HG03432 (cell line): Measurements from ENCODE around the gene TAX1BP1.
A peak's percentile ranks its signal among the peaks of the same experiment; 100 is the strongest.

Source experiments
- ATAC-seq: cut with Tn5 transposase; IDR thresholded peaks from one replicate; pipeline ENCODE4 v1.9.1; 2021; ENCODE audit warnings: mild to moderate bottlenecking, moderate library complexity; ENCODE audit not compliant: unreplicated experiment

TAX1BP1 gene

GRCh38 chr7:27777662-27778061 lies 37.7 kb downstream of the TAX1BP1 start:
- no peak for ATAC-seq

- ATAC-seq: no peak
Observed at GRCh38 chr7:27779873-27780272, 39.9 kb downstream of the TAX1BP1 start.

DNA sequence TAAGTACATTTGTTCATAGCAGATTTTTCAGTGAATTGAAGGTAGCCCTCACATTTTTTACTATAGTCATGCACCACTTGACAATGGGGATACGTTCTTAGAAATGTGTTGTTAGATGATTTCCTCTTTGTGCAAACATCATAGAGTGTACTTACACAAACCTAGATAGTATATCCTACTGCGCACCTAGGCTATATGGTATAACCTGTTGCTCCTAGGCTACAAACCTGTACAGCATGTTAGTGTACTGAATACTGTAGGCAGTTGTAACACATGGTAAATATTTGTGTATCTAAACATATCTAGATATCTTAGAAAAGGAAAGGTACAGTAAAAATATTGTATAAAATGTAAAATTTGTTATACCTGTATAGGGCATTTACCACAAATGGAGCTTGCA lies 41.2 kb downstream of the TAX1BP1 start:
- no peak for ATAC-seq

- no peak for ATAC-seq
Observed at GRCh38 chr7:27782849-27783248, 42.9 kb downstream of the TAX1BP1 start.

DNA sequence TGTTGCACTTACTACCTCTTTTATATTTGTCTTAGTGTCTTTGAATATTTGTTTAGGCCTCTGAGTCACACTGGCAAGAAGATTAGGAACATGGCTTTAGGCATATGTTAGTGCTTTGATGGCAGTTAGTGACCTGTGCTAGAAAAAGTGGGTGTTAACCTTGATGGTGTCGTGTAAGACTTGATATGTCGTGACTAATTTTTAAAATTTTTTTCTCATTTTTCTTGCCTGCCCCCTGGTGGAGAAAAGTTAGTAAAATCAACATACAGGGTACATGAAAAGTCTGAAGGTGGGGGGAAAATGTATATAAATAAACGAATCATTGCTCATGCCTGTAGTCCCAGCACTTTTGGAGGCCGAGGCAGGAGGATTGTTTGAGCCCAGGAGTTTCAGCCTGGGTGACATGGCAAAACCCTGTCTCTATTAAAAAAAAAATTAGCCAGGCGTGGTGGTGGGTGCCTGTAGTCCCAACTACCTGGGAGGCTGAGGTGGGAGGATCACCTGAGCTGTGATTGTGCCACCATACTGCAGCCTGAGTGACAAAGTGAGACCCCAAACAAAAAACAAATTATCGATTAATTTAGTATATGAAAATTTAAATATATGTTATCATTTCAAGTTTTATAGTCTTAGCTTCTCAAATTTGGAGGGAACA lies 44.6 kb downstream of the TAX1BP1 start:
- peak; percentile 43 for ATAC-seq

GRCh38 chr7:27788437-27788836 lies 48.5 kb downstream of the TAX1BP1 start:
- no peak for ATAC-seq

DNA sequence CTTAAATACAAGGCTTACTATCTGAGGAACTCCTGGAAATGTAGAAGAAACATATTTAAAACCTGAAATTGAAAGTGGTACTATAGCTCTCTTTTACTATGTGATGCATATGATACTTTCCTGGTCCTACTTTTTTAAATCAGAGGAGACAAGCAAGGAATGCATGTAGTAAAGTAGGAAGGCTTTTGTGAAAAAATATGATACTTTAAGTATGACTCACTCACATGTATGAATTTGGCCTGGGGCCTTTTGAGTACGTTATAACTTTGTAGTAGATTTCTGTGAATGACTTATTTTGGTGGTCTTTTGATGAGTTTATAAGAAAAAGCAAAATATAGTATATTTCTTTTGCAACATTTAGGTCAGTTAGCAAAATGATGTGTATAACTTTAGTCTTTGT lies 53.8 kb downstream of the TAX1BP1 start:
- ATAC-seq: no peak

DNA sequence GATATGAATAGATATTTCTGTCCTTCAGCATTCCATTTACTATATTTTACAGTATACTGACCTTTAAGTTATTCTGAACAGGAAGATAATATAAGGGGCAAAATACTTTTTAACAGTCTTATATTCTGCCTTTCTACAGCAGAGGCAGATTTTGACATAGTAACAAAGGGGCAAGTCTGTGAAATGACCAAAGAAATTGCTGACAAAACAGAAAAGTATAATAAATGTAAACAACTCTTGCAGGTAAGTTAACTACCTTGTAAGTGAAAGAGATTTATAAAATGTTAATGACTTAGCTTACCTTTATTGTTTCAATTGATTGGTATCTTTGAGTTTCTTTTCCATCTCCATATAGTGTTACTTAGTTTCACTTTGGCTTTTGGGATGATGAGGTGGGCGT lies 56.0 kb downstream of the TAX1BP1 start:
- ATAC-seq: no peak

GRCh38 chr7:27799212-27799611 lies 59.2 kb downstream of the TAX1BP1 start:
- no peak for ATAC-seq

GRCh38 chr7:27802999-27803398 lies 63.0 kb downstream of the TAX1BP1 start:
- no peak for ATAC-seq

- no peak for ATAC-seq
Observed at GRCh38 chr7:27804139-27804538, 64.2 kb downstream of the TAX1BP1 start.

GRCh38 chr7:27808626-27809025 lies 68.7 kb downstream of the TAX1BP1 start:
- ATAC-seq: no peak

DNA sequence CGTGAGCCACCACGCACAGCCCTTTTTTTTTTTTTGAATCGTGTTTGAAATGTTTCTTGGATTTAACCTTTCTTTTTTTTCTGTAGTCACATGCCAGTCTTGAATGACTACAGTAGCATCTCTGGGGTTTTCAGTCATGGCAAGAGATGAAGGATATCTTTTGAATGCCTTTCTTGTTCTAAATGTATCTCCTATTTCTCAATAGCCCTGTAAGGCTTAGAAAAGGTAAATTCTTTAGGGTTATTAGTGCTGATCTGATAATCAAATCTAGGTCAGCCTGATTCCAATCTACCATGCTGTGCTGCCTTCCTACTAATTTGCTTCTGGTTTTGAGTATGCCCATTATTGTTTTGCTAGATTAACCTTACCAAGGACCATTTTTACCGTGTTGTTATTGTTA lies 70.2 kb downstream of the TAX1BP1 start:
- no peak for ATAC-seq

- ATAC-seq: no peak
Observed at GRCh38 chr7:27812706-27813105, 72.7 kb downstream of the TAX1BP1 start.

- ATAC-seq: no peak
Observed at GRCh38 chr7:27822245-27822644, 82.3 kb downstream of the TAX1BP1 start.

DNA sequence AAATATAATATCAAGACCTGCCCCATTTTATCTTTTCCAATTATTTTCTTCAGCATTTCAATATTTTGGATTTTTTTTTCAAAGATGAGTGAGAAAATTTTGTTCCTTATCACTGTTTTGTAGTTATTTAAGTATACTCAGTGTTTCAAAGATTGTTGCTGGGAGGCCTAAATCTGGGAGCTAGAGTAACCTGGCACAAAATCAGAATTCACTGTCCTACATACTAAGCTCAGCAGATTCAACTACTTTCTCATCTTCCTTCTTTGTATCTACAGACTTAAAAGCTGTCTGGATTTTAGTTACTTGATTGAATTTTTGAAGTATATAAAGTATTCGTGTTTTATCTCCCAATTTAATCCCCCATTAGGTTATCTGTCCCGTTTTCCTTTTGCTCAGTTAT lies 85.9 kb downstream of the TAX1BP1 start:
- ATAC-seq: no peak

GRCh38 chr7:27826357-27826756 lies 86.4 kb downstream of the TAX1BP1 start:
- no peak for ATAC-seq

- no peak for ATAC-seq
Observed at GRCh38 chr7:27834179-27834921, 94.4 kb downstream of the TAX1BP1 start.

GRCh38 chr7:27835376-27835775 lies 95.4 kb downstream of the TAX1BP1 start:
- ATAC-seq: no peak

GRCh38 chr7:27836536-27836935 lies 96.6 kb downstream of the TAX1BP1 start:
- no peak for ATAC-seq

GRCh38 chr7:27839099-27839498 lies 99.1 kb downstream of the TAX1BP1 start:
- ATAC-seq: no peak

DNA sequence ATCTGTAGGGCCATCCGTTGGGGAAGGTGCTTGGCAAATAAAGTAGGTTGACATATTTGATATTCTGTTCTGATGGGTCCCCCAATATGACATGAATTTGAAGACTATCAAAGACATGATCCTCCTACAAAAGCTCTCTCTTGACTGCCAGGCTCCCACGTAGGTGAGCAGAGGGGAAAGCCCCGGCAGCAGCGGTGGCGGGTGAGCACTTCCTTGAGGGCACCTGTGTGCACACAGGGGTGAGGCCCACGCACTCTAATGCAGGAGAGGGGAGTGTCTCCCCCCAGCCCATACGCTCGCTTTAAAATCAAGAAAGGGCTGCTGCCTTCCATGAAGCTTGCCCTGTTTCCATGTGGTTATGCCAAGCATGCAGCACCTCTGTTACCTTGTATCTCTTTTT lies 100.4 kb downstream of the TAX1BP1 start:
- no peak for ATAC-seq
